ENCODE results near the gene GABRP. TPM values are rescaled to one million over a fixed set of nuclear protein-coding genes. Genes with fewer than 3 reads are reported as not detected.

Gene GABRP
- total RNA-seq, 1 donor from 2014 or later, result 31.4 TPM

DNA sequence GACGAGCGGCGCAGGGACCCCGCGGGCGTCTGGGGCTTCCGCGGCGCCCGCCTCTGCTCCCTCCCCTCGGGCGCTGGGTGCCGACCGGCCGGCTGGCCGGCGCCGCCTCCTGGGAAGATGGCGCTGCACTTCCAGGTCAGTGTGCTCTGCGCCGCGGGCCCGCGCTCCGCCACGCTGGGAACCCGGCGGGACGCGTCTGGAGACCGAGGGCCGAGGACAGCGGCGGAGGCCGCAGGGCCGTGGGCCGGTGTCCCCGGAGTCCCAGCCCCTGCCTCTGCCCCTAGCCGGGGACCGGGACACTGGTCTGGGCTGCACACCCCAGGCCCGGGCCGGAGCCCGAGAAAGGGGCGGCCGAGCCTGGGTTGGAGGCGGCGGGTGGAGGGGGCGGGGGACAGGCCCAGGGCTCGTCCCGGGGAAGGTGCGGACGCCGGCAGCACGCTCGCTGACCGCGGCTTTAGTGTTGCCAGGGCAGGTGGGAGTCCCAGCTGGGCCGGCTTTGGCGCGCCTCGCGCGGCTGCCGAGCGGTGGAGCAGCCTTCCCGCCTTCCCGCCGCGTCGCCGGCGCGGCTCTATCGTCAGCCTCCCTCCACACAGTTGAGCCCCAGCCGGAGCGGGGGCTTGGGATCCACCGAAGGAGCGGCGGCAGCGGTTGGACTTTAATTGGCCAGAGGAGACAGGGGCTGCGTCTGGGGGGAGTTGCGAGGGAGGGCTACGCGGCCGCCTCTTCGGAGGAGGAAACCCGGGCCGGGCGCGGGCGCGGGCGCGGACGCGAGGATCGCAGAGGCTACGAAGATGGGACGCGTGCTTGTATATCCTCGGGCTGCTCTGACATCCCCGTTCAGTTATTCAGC lies 78.6 kb downstream of the GABRP start, which contains the start of gene RANBP17:
RANBP17 (plus strand) TSS at position 102 of the 850 bp plus-strand sequence.
- DNase-seq, result peak; percentile 53

DNA sequence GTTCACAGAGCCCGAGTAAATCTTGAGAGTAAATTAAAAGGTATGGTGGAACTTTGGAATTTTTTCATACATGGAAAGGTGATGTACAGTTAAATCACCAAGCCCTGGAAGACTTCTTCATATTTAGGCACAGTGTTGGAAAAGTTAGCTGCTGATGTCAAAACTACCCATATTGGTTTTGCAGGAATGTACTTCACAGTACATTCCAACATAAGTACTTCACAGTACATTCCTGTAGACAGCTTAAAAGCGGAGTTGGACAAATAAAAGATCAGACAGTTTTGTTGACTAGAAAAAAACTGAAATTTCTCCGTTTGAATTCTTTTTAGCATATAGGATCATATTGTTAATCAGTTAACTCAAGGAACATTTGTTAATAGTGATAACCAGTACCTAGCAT lies 80.1 kb downstream of the GABRP start:
- DNase-seq, result no peak

Other genes starting within 250 kb of the GABRP start
- 28.8 TPM for gene RANBP17, start 78.3 kb downstream of the GABRP start, total RNA-seq

Measured in skin of body (tissue), 2 donors.